Stimulated activated CD4-positive, alpha-beta T cell treated with anti-CD3 and anti-CD28 coated beads, TNF-alpha, amount 100 ng/mL, for 4 hours (primary cell): ENCODE data around the gene PAX2.
"Not testable (repeated sequence)": the region's sequence is repeated elsewhere in the genome, so short reads cannot be mapped to it uniquely, and the experiment has no call there.

Experiments
- DNase-seq, 3 experiments: peaks; one replicate each; pipeline ENCODE4 v3.0.0-alpha.2; 2020; ENCODE audit warnings: low read depth in 3 of 3

Gene PAX2

GRCh38 chr10:100744987-100745881 lies at the start of gene PAX2:
PAX2 (plus strand) TSS chr10:100745582; CDS start chr10:100746261, 679 bp downstream.
- no peak for DNase-seq

DNA sequence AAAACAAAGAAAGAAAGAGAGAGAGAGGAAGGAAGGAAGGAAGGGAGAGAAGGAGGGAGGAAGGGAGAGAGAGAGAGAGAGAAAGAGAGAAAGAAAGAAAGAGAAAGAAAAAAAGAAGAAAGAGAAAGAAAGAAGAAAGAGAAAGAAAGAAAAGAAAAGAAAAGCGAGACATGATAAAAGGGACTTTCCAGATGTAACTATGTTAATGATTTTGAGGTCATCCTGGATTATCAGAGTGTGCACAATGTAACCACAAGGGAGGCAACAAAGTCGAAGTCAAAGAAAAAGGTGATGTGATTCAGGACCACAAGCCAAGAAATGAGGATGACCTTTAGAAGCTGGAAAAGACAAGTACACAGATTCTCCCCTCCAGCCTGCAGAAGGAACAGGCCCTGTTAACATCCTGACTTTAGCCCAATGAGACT lies 48.9 kb upstream of the PAX2 start:
- DNase-seq: no peak

GRCh38 chr10:100697070-100697469 lies 48.3 kb upstream of the PAX2 start:
- no peak for DNase-seq

GRCh38 chr10:100697631-100698030 lies 47.8 kb upstream of the PAX2 start:
- no peak for DNase-seq

DNA sequence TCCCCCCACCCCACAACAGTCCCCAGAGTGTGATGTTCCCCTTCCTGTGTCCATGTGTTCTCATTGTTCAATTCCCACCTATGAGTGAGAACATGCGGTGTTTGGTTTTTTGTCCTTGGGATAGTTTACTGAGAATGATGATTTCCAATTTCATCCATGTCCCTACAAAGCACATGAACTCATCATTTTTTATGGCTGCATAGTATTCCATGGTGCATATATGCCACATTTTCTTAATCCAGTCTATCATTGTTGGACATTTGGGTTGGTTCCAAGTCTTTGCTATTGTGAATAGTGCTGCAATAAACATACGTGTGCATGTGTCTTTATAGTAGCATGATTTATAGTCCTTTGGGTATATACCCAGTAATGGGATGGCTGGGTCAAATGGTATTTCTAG lies 43.7 kb upstream of the PAX2 start:
- not testable (repeated sequence) for DNase-seq

DNA sequence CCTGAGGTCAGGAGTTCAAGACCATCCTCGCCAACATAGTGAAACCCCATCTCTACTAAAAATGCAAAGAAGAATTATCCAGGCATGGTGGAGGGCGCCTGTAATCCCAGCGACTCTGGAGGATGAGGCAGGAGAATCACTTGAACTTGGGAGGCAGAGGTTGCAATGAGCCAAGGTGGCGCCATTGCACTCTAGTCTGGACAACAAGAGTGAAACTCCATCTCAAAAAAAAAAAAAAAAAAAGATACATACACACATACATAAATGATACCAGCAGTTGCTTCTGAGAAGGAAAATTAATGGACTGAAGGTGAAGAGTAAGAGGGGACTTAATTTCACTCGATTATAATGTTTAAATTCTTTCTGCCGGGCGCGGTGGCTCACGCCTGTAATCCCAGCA lies 40.2 kb upstream of the PAX2 start:
- no peak for DNase-seq

GRCh38 chr10:100707261-100707848 lies 38.0 kb upstream of the PAX2 start:
- no peak for DNase-seq

- DNase-seq: no peak
Measured at GRCh38 chr10:100709146-100710082, 36.0 kb upstream of the PAX2 start.

DNA sequence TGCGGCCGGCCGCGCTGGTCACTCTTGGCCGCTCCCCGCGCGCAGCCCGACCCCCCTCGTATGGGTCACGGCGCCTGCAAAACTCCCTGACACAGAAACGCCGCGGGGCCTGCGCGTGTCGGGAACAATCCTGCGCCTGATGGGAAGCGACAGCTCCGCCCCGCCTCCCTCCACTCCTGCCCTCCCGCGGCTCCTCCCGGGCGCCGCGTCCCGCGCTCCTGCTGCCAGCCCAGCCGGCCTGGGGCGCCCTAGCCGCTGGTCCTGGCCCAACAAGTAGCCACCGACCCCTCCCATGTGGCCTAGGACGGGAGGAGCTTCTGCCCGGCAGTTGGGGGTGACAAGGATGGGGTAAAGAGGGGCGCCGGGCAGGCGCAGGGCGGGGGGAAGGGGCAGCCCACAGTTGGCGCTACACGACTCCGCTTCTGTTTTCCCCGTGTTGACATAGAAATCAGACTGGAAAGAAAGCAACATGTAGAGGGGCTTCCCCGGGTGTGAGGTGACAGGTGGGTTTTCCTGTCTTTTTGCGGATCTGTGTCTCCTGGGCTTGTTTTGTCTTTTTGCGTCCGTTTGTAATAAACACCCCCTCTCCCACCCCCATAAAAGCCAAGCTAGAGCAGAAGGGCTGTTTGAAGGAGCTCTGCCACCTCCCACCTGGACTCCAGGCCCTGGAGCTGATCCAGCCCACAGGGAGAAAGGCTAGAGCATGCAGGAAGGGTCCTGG lies 35.1 kb upstream of the PAX2 start:
- DNase-seq: no peak

GRCh38 chr10:100713049-100713858 lies 32.1 kb upstream of the PAX2 start:
- DNase-seq: no peak

GRCh38 chr10:100713859-100714565 lies 31.4 kb upstream of the PAX2 start:
- DNase-seq: no peak

GRCh38 chr10:100714566-100714950 lies 30.8 kb upstream of the PAX2 start:
- DNase-seq: no peak

GRCh38 chr10:100715101-100715444 lies 30.3 kb upstream of the PAX2 start:
- no peak for DNase-seq

DNA sequence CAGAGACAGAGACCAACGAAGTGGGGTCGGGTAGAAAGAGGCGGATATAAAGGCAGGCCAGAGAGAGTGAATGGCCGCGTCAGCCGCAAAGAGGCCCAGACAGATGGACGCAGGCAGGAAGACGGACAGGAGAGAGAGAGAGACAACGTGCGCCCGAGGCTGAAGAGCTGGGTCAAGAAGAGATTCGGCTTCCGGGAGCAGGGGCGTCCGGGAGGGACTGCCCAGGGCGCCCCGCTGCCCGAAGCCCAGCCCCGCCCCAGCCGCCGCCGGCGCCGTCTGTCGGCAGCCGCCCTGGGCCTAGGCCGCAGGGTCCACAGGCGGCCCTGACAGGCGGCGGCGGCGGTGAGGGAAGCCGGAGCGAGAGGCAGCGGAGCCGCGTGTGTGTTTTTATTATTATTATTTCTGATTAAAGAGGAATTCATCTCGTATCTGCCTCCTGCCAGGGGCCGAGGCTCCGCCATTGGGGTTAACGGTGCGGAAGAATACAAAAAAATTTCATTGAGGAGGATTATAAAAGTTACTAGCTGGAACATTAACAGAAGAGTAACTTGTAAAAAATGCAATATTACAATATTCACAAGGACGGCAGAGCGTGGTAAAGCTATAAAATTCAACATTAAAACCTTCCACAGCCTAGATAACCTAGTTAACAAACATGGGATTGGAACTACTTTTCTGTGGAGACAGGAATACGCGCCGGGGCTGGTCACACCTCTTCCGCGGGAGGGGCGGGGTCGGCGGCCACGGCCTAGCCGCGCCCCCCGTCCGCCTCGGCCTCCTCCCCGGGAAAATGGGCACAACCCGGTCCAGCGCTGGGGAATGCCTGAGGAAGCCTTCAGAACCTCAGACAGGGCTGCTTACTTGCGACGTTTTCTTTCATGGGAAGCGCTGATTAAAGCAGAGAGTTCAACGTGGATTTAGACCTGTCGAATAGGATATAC lies 29.7 kb upstream of the PAX2 start:
- no peak for DNase-seq

DNA sequence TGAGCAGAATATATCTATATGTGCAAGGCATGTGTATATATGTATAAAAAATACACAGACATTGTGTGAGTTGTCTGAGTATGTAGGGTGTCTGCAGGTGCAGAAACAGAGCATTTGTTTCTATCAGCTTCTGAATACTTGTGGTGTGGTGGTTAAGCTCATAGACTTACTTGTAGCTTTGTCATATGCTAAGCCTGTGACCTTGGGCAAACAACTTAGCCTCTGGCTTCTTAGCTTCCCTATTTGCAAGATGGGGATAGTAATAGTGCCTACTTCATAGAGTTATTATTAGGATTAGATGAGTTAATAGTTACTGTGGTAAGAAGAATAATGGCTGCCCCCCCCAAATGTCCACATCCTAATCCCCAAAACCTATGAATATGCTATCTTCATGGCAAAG lies 28.2 kb upstream of the PAX2 start:
- no peak for DNase-seq

DNA sequence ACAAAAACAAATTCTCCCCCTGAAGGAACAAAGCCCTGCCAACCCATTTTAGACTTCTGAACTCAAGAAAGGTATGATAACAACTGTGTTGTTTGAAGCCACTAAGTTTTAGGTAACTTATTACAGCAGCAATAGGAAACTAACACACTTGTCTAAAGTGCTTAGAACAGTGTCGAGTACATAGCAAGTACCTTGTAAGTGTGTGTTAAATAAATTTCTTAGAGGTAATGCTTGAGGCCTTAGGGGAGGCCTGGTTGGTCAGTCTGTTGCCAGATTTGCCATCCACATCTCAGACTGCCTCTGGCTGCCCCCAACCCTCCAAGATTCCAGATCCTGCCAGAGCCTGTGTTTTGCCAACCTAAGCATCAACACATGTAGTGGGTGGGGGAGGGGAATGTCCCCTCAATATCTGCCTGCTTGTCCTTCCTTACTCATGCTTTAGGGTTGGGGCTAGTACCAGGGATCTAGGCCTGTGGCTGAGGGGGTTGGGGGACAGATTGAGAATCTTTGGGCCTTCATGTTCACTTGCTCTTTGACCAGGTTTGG lies 27.1 kb upstream of the PAX2 start:
- no peak for DNase-seq

- no peak for DNase-seq
Measured at GRCh38 chr10:100723180-100723579, 22.2 kb upstream of the PAX2 start.

- DNase-seq: no peak
Measured at GRCh38 chr10:100723770-100724530, 21.4 kb upstream of the PAX2 start.
